ENCODE results near the gene CASTOR1. TPM values are rescaled to one million over a fixed set of nuclear protein-coding genes. Genes with fewer than 3 reads are reported as not detected.

Gene CASTOR1
- total and polyA plus RNA-seq, 5 experiments from 2014 or later, result 16.9 to 33.5 (median 20.4) TPM

GRCh38 chr22:30296833-30297232 lies 7.5 kb upstream of the CASTOR1 start:
- POLR2A ChIA-PET, result interaction anchor here (0.6 to 14.6 kb wide), 8 partner anchors 3 to 127 kb away, joined by 3 to 416 read pairs (median 10); partner anchors contain the start of genes CASTOR1, CCDC157, SF3A1 and TBC1D10A
- Mint-ChIP-seq H3K4me1 (peaks cover 43 to 91% (median 69%) of the 10 kb centered on the region in 4 donors), H3K4me3 (peak overlapping the region in 9 of 10 donors; percentile 44 to 82 (median 74)), H3K9me3 (no peaks in the 10 kb centered on the region), H3K27me3 (no peaks in the 10 kb centered on the region), H3K27ac (peak overlapping the region; percentile 92 to 100 (median 97)), H3K36me3 (peaks cover 0 to 70% (median 35%) of the 10 kb centered on the region in 3 donors)
- DNase-seq (no peak), ATAC-seq (peak; percentile 32 to 38)

GRCh38 chr22:30296324-30296723 lies 7.0 kb upstream of the CASTOR1 start:
- no peaks in the 10 kb centered on the region for H3K9me3 Mint-ChIP-seq
- DNase-seq (peak in 5 of 10 donors; percentile 15 to 70 (median 44)), ATAC-seq (peak; percentile 78 to 85)
- peak overlapping the region; percentile 92 to 100 (median 97) for H3K27ac Mint-ChIP-seq
- H3K4me3 Mint-ChIP-seq, result peak overlapping the region; percentile 44 to 82 (median 73)
- H3K4me1 Mint-ChIP-seq, result peaks cover 42 to 91% (median 68%) of the 10 kb centered on the region in 4 donors
- POLR2A ChIA-PET, result interaction anchor here (0.6 to 14.6 kb wide), 10 partner anchors 3 to 129 kb away, joined by 3 to 416 read pairs (median 6); partner anchors contain the start of genes CASTOR1, CCDC157, MTFP1 and SF3A1
- H3K36me3 Mint-ChIP-seq, result peaks cover 0 to 70% (median 33%) of the 10 kb centered on the region in 3 donors
- H3K27me3 Mint-ChIP-seq, result no peaks in the 10 kb centered on the region

- ATAC-seq, result no peak
- Mint-ChIP-seq H3K27me3 (no peaks in the 10 kb centered on the region), H3K36me3 (peaks cover 0 to 64% (median 27%) of the 10 kb centered on the region in 3 donors), H3K4me1 (peaks cover 41 to 90% (median 67%) of the 10 kb centered on the region in 4 donors), H3K9me3 (no peaks in the 10 kb centered on the region), H3K4me3 (peak overlapping the region in 7 of 10 donors; percentile 33 to 82 (median 72)), H3K27ac (peak overlapping the region; percentile 92 to 100 (median 97))
- POLR2A ChIA-PET, result interaction anchor here (0.5 to 13.0 kb wide), 11 partner anchors 8 to 926 kb away, joined by 3 to 416 read pairs (median 3); partner anchors contain the start of genes CCDC157, MTFP1, SF3A1 and TBC1D10A
- no peak for DNase-seq
Observed at GRCh38 chr22:30295576-30295975, 6.3 kb upstream of the CASTOR1 start.

GRCh38 chr22:30294830-30295229 lies 5.5 kb upstream of the CASTOR1 start:
- H3K9me3 Mint-ChIP-seq, result no peaks in the 10 kb centered on the region
- POLR2A ChIA-PET, result interaction anchor here (0.7 to 13.0 kb wide), 6 partner anchors 9 to 140 kb away, joined by 3 to 416 read pairs (median 7); partner anchors contain the start of genes CCDC157, SF3A1 and TBC1D10A
- no peaks in the 10 kb centered on the region for H3K27me3 Mint-ChIP-seq
- no peak for ATAC-seq
- DNase-seq, result no peak
- peak overlapping the region; percentile 25 to 100 (median 94) for H3K27ac Mint-ChIP-seq
- H3K36me3 Mint-ChIP-seq, result peaks cover 0 to 57% (median 24%) of the 10 kb centered on the region in 3 donors
- H3K4me3 Mint-ChIP-seq, result peak overlapping the region in 1 of 10 donors; percentile 36
- peaks cover 45 to 89% (median 72%) of the 10 kb centered on the region in 4 donors for H3K4me1 Mint-ChIP-seq

- POLR2A ChIA-PET, result interaction anchor here (0.7 to 13.0 kb wide), 3 partner anchors 10 to 95 kb away, joined by 4 to 416 read pairs (median 348); partner anchors contain the start of gene TBC1D10A
- DNase-seq, result no peak
- H3K4me3 Mint-ChIP-seq, result peak overlapping the region in 2 of 10 donors; percentile 10 to 13
- peaks cover 0 to 49% (median 24%) of the 10 kb centered on the region in 3 donors for H3K36me3 Mint-ChIP-seq
- no peaks in the 10 kb centered on the region for H3K9me3 Mint-ChIP-seq
- no peaks in the 10 kb centered on the region for H3K27me3 Mint-ChIP-seq
- peaks cover 44 to 81% (median 72%) of the 10 kb centered on the region in 4 donors for H3K4me1 Mint-ChIP-seq
- no peak for ATAC-seq
- H3K27ac Mint-ChIP-seq, result peak overlapping the region; percentile 51 to 100 (median 89)
Observed at GRCh38 chr22:30294066-30294465, 4.8 kb upstream of the CASTOR1 start.

GRCh38 chr22:30293026-30293425 lies 3.7 kb upstream of the CASTOR1 start:
- no peak for ATAC-seq
- no peak overlapping the region for H3K4me3 Mint-ChIP-seq
- no peak for DNase-seq
- peaks cover 0 to 39% (median 19%) of the 10 kb centered on the region in 3 donors for H3K36me3 Mint-ChIP-seq
- peak overlapping the region in 6 of 10 donors; percentile 2 to 100 (median 80) for H3K27ac Mint-ChIP-seq
- POLR2A ChIA-PET, result interaction anchor here (0.7 to 13.0 kb wide), 4 partner anchors 11 to 1384 kb away, joined by 3 to 416 read pairs (median 212); partner anchors contain the start of gene TBC1D10A
- H3K9me3 Mint-ChIP-seq, result no peaks in the 10 kb centered on the region
- H3K27me3 Mint-ChIP-seq, result no peaks in the 10 kb centered on the region
- peaks cover 37 to 76% (median 68%) of the 10 kb centered on the region in 4 donors for H3K4me1 Mint-ChIP-seq

- POLR2A ChIA-PET, result interaction anchor here (0.7 to 13.0 kb wide), 7 partner anchors 11 to 1384 kb away, joined by 3 to 416 read pairs (median 76); partner anchors contain the start of genes CCDC157, MTFP1, RNF215 and SF3A1
- H3K27ac Mint-ChIP-seq, result peak overlapping the region in 7 of 10 donors; percentile 29 to 96 (median 89)
- no peaks in the 10 kb centered on the region for H3K27me3 Mint-ChIP-seq
- ATAC-seq (no peak), DNase-seq (no peak)
- no peaks in the 10 kb centered on the region for H3K9me3 Mint-ChIP-seq
- H3K4me3 Mint-ChIP-seq, result no peak overlapping the region
- peaks cover 0 to 33% (median 19%) of the 10 kb centered on the region in 3 donors for H3K36me3 Mint-ChIP-seq
- H3K4me1 Mint-ChIP-seq, result peaks cover 30 to 73% (median 67%) of the 10 kb centered on the region in 4 donors
Observed at GRCh38 chr22:30292069-30292970, 3.0 kb upstream of the CASTOR1 start.

GRCh38 chr22:30291058-30291892 lies 2.0 kb upstream of the CASTOR1 start:
- H3K27me3 Mint-ChIP-seq, result no peaks in the 10 kb centered on the region
- H3K9me3 Mint-ChIP-seq, result no peaks in the 10 kb centered on the region
- H3K27ac Mint-ChIP-seq, result peak overlapping the region; percentile 60 to 97 (median 94)
- POLR2A ChIA-PET, result interaction anchor here (1.0 to 13.0 kb wide), 11 partner anchors 12 to 133 kb away, joined by 3 to 416 read pairs (median 51); partner anchors contain the start of genes CCDC157, MTFP1, OSM and RNF215
- peak overlapping the region in 6 of 10 donors; percentile 18 to 95 (median 79) for H3K4me3 Mint-ChIP-seq
- ATAC-seq (no peak), DNase-seq (no peak)
- peaks cover 0 to 29% (median 17%) of the 10 kb centered on the region in 3 donors for H3K36me3 Mint-ChIP-seq
- peaks cover 21 to 70% (median 63%) of the 10 kb centered on the region in 4 donors for H3K4me1 Mint-ChIP-seq

- H3K27ac Mint-ChIP-seq, result peak overlapping the region; percentile 89 to 97 (median 95)
- H3K4me1 Mint-ChIP-seq, result peaks cover 13 to 62% (median 55%) of the 10 kb centered on the region in 4 donors
- ATAC-seq (no peak), DNase-seq (peak in 1 of 10 donors; percentile 37)
- peak overlapping the region; percentile 87 to 95 (median 92) for H3K4me3 Mint-ChIP-seq
- POLR2A ChIA-PET, result interaction anchor here (1.1 to 13.0 kb wide), 13 partner anchors 13 to 134 kb away, joined by 3 to 416 read pairs (median 47); partner anchors contain the start of genes CCDC157, MTFP1, OSM and RNF215
- H3K9me3 Mint-ChIP-seq, result no peaks in the 10 kb centered on the region
- H3K27me3 Mint-ChIP-seq, result no peaks in the 10 kb centered on the region
- H3K36me3 Mint-ChIP-seq, result peaks cover 0 to 29% (median 17%) of the 10 kb centered on the region in 3 donors
Observed at GRCh38 chr22:30290342-30291057, 1.2 kb upstream of the CASTOR1 start.

GRCh38 chr22:30289980-30290313 lies 642 bp upstream of the CASTOR1 start:
- Mint-ChIP-seq H3K4me1 (peaks cover 13 to 57% (median 52%) of the 10 kb centered on the region in 4 donors), H3K9me3 (no peaks in the 10 kb centered on the region), H3K4me3 (peak overlapping the region; percentile 87 to 95 (median 92)), H3K27ac (peak overlapping the region; percentile 89 to 97 (median 95)), H3K27me3 (no peaks in the 10 kb centered on the region), H3K36me3 (peaks cover 0 to 32% (median 17%) of the 10 kb centered on the region in 3 donors)
- POLR2A ChIA-PET, result interaction anchor here (1.3 to 13.0 kb wide), 13 partner anchors 14 to 135 kb away, joined by 3 to 416 read pairs (median 47); partner anchors contain the start of genes CCDC157, MTFP1, OSM and RNF215
- peak in 2 of 10 donors; percentile 42 to 73 for DNase-seq
- peak; percentile 48 to 54 for ATAC-seq
